ENCODE measurements around the gene PANX3.
A peak's percentile ranks its signal among the peaks of the same experiment; 100 is the strongest.

The PANX3 gene

GRCh38 chr11:124644426-124645280 is 33.4 kb downstream of the PANX3 start:
- ChIA-PET CTCF (interaction anchor here (0.6 to 1.2 kb wide), 11 partner anchors 20 to 828 kb away, joined by 3 to 7 read pairs (median 3); no protein-coding TSS in a partner anchor), POLR2A (ENCODE audit: low non-redundant PET) (no interaction called here)
- peak; percentile 68 for DNase-seq (ENCODE audit: low spot score)
- TF ChIP-seq CTCF (conservative IDR thresholded peaks at IDR 0.05; ENCODE audit: low read depth) = peak; percentile 88
- H3K27ac ChIP-seq = no peak overlapping the region

- TF ChIP-seq CTCF (conservative IDR thresholded peaks at IDR 0.05; ENCODE audit: low read depth) = no peak
- DNase-seq (ENCODE audit: low spot score) = no peak
- POLR2A ChIA-PET (ENCODE audit: low non-redundant PET) = no interaction called here
- H3K27ac ChIP-seq = no peak overlapping the region
- CTCF ChIA-PET = interaction anchor here (0.6 kb wide), 1 partner anchor 17 kb away, joined by 3 read pairs; no protein-coding TSS in a partner anchor
These were observed 34.9 kb downstream of the PANX3 start for GRCh38 chr11:124646148-124646547.

GRCh38 chr11:124648610-124649009 is 37.4 kb downstream of the PANX3 start:
- DNase-seq (ENCODE audit: low spot score) = no peak
- CTCF ChIA-PET = interaction anchor here (0.5 to 0.6 kb wide), 2 partner anchors 115 to 474 kb away, joined by 3 to 5 read pairs; no protein-coding TSS in a partner anchor

GRCh38 chr11:124656774-124657630 is 45.8 kb downstream of the PANX3 start:
- ChIA-PET POLR2A (ENCODE audit: low non-redundant PET) (no interaction called here), CTCF (no interaction called here)
- no peak for TF ChIP-seq CTCF (conservative IDR thresholded peaks at IDR 0.05; ENCODE audit: low read depth)
- no peak for DNase-seq (ENCODE audit: low spot score)
- H3K27ac ChIP-seq = no peak overlapping the region

More at GRCh38 chr11:124648610-124649009, 37.4 kb downstream of the PANX3 start:
- TF ChIP-seq CTCF (conservative IDR thresholded peaks at IDR 0.05; ENCODE audit: low read depth) = no peak
- H3K27ac ChIP-seq = no peak overlapping the region
- POLR2A ChIA-PET (ENCODE audit: low non-redundant PET) = interaction anchor here (0.7 kb wide), 1 partner anchor 907 kb away, joined by 3 read pairs; no protein-coding TSS in a partner anchor

- ChIA-PET POLR2A (ENCODE audit: low non-redundant PET) (no interaction called here), CTCF (no interaction called here)
- no peak for DNase-seq (ENCODE audit: low spot score)
- H3K27ac ChIP-seq = no peak overlapping the region
- TF ChIP-seq CTCF (conservative IDR thresholded peaks at IDR 0.05; ENCODE audit: low read depth) = no peak
These were observed 46.7 kb downstream of the PANX3 start for GRCh38 chr11:124657904-124658303.

- TF ChIP-seq CTCF (conservative IDR thresholded peaks at IDR 0.05; ENCODE audit: low read depth) = no peak
- DNase-seq (ENCODE audit: low spot score) = no peak
- ChIA-PET CTCF (no interaction called here), POLR2A (ENCODE audit: low non-redundant PET) (no interaction called here)
- H3K27ac ChIP-seq = no peak overlapping the region
These were observed 47.3 kb downstream of the PANX3 start for GRCh38 chr11:124658501-124658900.

Data from RWPE1 (cell line).